Lung (tissue), 12 donors: Measurements from ENCODE around the gene PRXL2B. TPM values are rescaled to one million over a fixed set of nuclear protein-coding genes. Genes with fewer than 3 reads are reported as not detected.

ENCODE experiments used
- ATAC-seq: fragments of 200-7000 bp; cut with Tn5 transposase; one replicate; pipeline ENCODE4 v1.9.1; 2020; ENCODE audit warnings: moderate number of reproducible peaks; ENCODE audit not compliant: insufficient read depth, low FRiP score
- DNase-seq, 3 donors: peaks; one replicate each; pipeline ENCODE4 v3.0.0-alpha.2; 2013 to 2017
- H3K27ac ChIP-seq, 2 donors: one replicate each; pipeline ENCODE4 v1.5.1; 2013; ENCODE audit warnings: mild to moderate bottlenecking in 2 of 2, moderate library complexity in 2 of 2, control low read depth in 1 of 2, inconsistent platforms in 1 of 2, low read depth in 1 of 2, low read length in 1 of 2
- H3K27me3 ChIP-seq, 3 donors: one replicate each; pipeline ENCODE4 v1.5.1; 2013; ENCODE audit warnings: low read length in 2 of 3; ENCODE audit not compliant: control insufficient read depth in 3 of 3, insufficient read depth in 3 of 3
- H3K36me3 ChIP-seq, 4 donors: one replicate each; pipeline ENCODE4 v1.5.1; 2013; ENCODE audit warnings: low read length in 4 of 4, mild to moderate bottlenecking in 1 of 4, moderate library complexity in 1 of 4; ENCODE audit not compliant: control insufficient read depth in 4 of 4, insufficient read depth in 4 of 4
- H3K4me1 ChIP-seq, 5 donors: one replicate each; pipeline ENCODE4 v1.5.1; 2013; ENCODE audit warnings: low read length in 5 of 5, mild to moderate bottlenecking in 2 of 5, moderate library complexity in 1 of 5; ENCODE audit not compliant: control insufficient read depth in 5 of 5, insufficient read depth in 5 of 5
- H3K4me3 ChIP-seq: one replicate; pipeline ENCODE4 v1.5.1; 2013; ENCODE audit warnings: mild to moderate bottlenecking, control low read depth, moderate library complexity
- H3K9ac ChIP-seq, 2 donors: one replicate each; pipeline ENCODE4 v1.5.1; 2013; ENCODE audit warnings: low read length in 2 of 2, control low read depth in 1 of 2; ENCODE audit not compliant: insufficient read depth in 1 of 2
- H3K9me3 ChIP-seq, 4 donors: one replicate each; pipeline ENCODE4 v1.5.1; 2013; ENCODE audit warnings: low read length in 3 of 4, mild to moderate bottlenecking in 1 of 4, moderate library complexity in 1 of 4; ENCODE audit not compliant: control insufficient read depth in 4 of 4, insufficient read depth in 3 of 4
- CTCF ChIP-seq: IDR thresholded peaks from 2 replicates; pipeline ENCODE4 v1.5.1; 2012; ENCODE audit warnings: mild to moderate bottlenecking; ENCODE audit errors: control extremely low read depth, extremely low read depth
- WGBS, 2 donors: extraction: QIAGEN DNeasy Blood & Tissue Kit; methylation state at CpG; one replicate each; pipeline ENCODE4 v1.1.7; 2013; 5-methylcytosine and 5-hydroxymethylcytosine counted together
- polyA plus RNA-seq, 2 donors: library from polyadenylated mRNA; stranded (reverse); fragments of 200-250 nt; gene quantifications; one replicate each; pipeline ENCODE4 v1.2.1, GENCODE V29; 2013
- total RNA-seq, 2 donors: library from RNA; depleted of rRNA in 1 of 2; stranded (reverse); fragments of >200 nt in 1 of 2; gene quantifications; one replicate each; pipeline ENCODE4 v1.2.1, GENCODE V29; 2014 to 2021
- donor health status: control.
- donor health status: control.
- donor health status: Bipolar disorder and iron deficiency.
- donor health status: healthy.
- donor health status: DM: yes; HTN: yes; CAD: no.

Gene PRXL2B
- total and polyA plus RNA-seq, 4 donors, result 17.8 to 39.8 (median 27.0) TPM

GRCh38 chr1:2630498-2631135 lies 44.0 kb downstream of the PRXL2B start:
- Histone ChIP-seq H3K36me3 (no peaks in the 10 kb centered on the region), H3K9ac (no peak overlapping the region), H3K9me3 (peaks cover 0 to 15% (median under 1%) of the 10 kb centered on the region in 4 donors), H3K4me1 (peaks cover 0 to 13% (median 4%) of the 10 kb centered on the region in 5 donors), H3K27me3 (peaks cover 3 to 45% (median 39%) of the 10 kb centered on the region in 3 donors), H3K27ac (no peak overlapping the region), H3K4me3 (no peak overlapping the region)
- TF ChIP-seq CTCF, result no peak
- WGBS, 2 donors, result 94 to 96% methylated on average over 35 of the region's 35 CpGs
- ATAC-seq, result no peak
- no peak for DNase-seq

GRCh38 chr1:2631136-2632050 lies 44.8 kb downstream of the PRXL2B start:
- DNase-seq, result no peak

GRCh38 chr1:2632051-2632430 lies 45.5 kb downstream of the PRXL2B start:
- TF ChIP-seq CTCF, result no peak
- Histone ChIP-seq H3K9ac (no peak overlapping the region), H3K4me3 (no peak overlapping the region), H3K27me3 (peaks cover 3 to 40% (median 29%) of the 10 kb centered on the region in 3 donors), H3K36me3 (no peaks in the 10 kb centered on the region), H3K9me3 (peaks cover 0 to 20% (median 2%) of the 10 kb centered on the region in 4 donors), H3K4me1 (peaks cover 0 to 13% (median 4%) of the 10 kb centered on the region in 5 donors), H3K27ac (no peak overlapping the region)
- ATAC-seq, result no peak
- no peak for DNase-seq
- WGBS, 2 donors, result 58 to 86% methylated on average over 8 of the region's 8 CpGs

More at GRCh38 chr1:2631136-2632050, 44.8 kb downstream of the PRXL2B start:
- Histone ChIP-seq H3K36me3 (no peaks in the 10 kb centered on the region), H3K27ac (no peak overlapping the region), H3K27me3 (peaks cover 3 to 45% (median 34%) of the 10 kb centered on the region in 3 donors), H3K4me1 (peaks cover 0 to 13% (median 4%) of the 10 kb centered on the region in 5 donors), H3K4me3 (no peak overlapping the region), H3K9me3 (peaks cover 0 to 15% (median under 1%) of the 10 kb centered on the region in 4 donors), H3K9ac (no peak overlapping the region)
- no peak for TF ChIP-seq CTCF
- 73 to 77% methylated on average over 24 of the region's 24 CpGs for WGBS, 2 donors
- ATAC-seq, result no peak
